ENCODE results near the gene FKBP8.
A peak's percentile ranks its signal among the peaks of the same experiment; 100 is the strongest.
"Not testable (repeated sequence)": the region's sequence is repeated elsewhere in the genome, so short reads cannot be mapped to it uniquely, and the experiment has no call there.

Gene FKBP8

DNA sequence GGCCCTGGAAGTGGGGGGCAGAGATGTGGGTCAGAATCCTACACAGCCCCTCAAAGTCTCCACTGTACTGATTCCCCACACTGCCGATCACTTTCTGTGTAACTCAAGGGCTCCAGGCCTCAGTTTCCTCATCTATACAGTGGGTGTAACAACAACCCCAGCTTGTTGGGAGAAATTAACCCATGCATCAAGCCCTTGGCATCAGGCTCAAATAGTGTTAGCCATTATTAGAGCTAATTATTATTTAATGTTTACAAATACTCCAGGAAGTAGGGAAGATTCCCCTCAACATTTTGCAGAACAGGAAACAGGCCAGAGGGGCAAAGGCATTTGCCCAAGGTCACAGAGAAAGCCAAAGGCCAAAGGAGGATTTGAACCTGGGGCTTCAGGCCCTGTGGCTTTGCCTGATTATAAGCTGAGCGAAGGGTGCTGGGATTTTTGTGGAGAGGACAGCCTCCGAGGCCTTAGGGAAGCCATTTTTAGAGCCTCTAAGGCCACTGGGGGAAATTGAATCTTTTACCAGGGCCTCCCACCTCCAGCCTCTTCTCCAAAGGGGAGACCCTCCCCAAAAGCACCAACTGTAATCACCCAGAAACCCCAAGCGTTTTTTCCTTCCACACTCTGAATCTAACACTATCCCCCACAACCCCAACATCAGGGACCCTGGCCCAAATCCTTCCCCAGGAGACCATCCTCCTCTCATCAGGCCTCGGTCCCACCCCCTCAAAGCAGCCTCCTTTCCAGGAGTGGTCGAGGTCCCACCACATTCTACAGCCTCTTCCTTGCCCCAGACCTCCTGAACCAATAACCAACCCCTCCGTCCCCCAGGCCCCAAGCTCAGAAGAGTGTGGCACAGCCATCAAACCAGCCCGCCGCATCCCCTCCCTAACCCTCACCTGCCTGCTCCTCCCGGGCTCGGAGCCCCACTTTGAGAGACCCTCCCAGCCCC is 1.1 kb downstream of the FKBP8 start:
- TF ChIP-seq, protein P1, sequence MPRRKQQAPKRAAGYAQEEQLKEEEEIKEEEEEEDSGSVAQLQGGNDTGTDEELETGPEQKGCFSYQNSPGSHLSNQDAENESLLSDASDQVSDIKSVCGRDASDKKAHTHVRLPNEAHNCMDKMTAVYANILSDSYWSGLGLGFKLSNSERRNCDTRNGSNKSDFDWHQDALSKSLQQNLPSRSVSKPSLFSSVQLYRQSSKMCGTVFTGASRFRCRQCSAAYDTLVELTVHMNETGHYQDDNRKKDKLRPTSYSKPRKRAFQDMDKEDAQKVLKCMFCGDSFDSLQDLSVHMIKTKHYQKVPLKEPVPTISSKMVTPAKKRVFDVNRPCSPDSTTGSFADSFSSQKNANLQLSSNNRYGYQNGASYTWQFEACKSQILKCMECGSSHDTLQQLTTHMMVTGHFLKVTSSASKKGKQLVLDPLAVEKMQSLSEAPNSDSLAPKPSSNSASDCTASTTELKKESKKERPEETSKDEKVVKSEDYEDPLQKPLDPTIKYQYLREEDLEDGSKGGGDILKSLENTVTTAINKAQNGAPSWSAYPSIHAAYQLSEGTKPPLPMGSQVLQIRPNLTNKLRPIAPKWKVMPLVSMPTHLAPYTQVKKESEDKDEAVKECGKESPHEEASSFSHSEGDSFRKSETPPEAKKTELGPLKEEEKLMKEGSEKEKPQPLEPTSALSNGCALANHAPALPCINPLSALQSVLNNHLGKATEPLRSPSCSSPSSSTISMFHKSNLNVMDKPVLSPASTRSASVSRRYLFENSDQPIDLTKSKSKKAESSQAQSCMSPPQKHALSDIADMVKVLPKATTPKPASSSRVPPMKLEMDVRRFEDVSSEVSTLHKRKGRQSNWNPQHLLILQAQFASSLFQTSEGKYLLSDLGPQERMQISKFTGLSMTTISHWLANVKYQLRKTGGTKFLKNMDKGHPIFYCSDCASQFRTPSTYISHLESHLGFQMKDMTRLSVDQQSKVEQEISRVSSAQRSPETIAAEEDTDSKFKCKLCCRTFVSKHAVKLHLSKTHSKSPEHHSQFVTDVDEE (CRISPR knock-in tag; IDR thresholded peaks at IDR 0.05) = no peak
- no peak for TF ChIP-seq ZNF70 (CRISPR knock-in tag; IDR thresholded peaks at IDR 0.05)
- peak; percentile 15 for ATAC-seq

DNA sequence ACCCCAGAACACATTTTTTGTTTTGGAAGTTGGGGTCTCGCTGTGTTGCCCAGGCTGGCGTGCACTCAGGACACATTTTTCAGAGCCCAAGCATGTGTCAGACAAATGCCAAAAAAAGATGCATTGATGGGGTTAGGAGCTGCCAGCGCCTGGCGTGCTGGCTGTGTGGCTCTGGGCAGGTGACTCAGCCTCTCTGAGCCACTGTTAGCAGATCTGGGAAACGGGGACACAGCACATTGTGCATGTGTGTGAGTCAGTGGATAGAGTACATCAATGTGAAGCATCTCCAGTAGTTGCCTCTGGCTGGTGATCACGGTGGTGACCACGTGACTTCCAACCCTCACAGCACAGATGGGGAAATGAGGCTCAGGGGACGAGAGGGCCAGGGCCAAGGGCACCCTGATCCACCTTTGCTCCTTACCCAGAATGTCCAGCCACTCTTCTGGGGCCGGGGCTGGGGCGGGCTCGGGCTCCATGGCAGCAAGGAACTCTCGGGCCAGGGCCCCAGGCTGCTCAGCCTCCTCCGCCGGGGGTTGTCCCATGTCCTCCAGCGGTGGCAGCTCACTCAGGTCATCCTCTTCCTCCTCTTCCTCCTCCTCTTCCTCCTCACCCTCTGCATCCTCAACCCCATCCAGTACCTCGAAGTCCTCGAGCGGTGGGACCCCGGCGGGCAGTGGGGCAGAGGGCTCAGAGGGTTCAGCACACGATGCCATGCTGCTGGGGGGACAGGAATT is 1.9 kb downstream of the FKBP8 start:
- ATAC-seq = no peak

DNA sequence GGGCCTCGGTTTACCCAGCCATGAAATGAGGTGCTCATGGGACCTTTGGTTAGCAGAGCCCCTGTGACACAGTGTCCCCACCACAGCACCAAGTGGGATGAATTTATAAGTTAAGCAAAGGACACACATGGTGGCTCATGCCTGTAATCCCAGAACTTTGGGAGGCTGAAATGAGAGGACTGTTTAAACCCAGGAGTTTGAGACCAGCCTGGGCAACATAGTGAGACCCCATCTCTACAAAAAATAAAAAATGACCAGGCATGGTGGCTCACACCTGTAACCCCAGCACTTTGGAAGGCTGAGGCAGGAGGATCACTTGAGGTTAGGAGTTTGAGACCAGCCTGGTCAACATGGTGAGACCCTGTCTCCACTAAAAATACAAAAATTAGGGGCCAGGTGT is 3.2 kb downstream of the FKBP8 start:
- ATAC-seq = not testable (repeated sequence)

More for the DNA sequence above, 1.9 kb downstream of the FKBP8 start:
- TF ChIP-seq, protein P2, sequence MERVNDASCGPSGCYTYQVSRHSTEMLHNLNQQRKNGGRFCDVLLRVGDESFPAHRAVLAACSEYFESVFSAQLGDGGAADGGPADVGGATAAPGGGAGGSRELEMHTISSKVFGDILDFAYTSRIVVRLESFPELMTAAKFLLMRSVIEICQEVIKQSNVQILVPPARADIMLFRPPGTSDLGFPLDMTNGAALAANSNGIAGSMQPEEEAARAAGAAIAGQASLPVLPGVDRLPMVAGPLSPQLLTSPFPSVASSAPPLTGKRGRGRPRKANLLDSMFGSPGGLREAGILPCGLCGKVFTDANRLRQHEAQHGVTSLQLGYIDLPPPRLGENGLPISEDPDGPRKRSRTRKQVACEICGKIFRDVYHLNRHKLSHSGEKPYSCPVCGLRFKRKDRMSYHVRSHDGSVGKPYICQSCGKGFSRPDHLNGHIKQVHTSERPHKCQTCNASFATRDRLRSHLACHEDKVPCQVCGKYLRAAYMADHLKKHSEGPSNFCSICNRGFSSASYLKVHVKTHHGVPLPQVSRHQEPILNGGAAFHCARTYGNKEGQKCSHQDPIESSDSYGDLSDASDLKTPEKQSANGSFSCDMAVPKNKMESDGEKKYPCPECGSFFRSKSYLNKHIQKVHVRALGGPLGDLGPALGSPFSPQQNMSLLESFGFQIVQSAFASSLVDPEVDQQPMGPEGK (CRISPR knock-in tag; IDR thresholded peaks at IDR 0.05; ENCODE audit: borderline replicate concordance) = no peak
- TF ChIP-seq SNAI2 (CRISPR knock-in tag; IDR thresholded peaks at IDR 0.05) = no peak
- TF ChIP-seq ARNTL (CRISPR knock-in tag; IDR thresholded peaks at IDR 0.05; ENCODE audit: borderline replicate concordance, low read depth) = no peak
- no peak for TF ChIP-seq PPARA (CRISPR knock-in tag; IDR thresholded peaks at IDR 0.05; ENCODE audit: borderline replicate concordance)
- TF ChIP-seq ZNF8 (CRISPR knock-in tag; IDR thresholded peaks at IDR 0.05) = no peak

DNA sequence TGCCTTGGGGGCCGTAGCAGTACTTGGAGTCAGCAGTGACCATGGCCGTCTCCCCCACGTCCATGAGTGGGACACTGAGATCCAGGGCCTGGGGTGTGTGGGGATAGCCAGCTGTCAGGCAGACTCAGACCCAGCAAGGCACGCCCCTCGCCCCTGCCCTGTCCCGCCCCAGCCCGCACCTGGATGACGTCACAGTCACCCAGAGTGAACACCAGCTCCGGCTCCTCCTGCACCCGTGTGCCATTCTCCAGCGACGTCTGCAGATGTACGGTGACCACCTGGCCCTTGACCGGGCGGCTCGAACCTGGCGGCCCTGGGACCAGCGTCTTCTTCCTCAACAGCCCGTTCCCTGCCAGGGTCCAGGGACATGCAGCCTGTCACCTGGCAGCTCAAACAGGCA is 4.0 kb downstream of the FKBP8 start:
- TF ChIP-seq GLIS3 (CRISPR knock-in tag; IDR thresholded peaks at IDR 0.05) (no peak), ZNF70 (CRISPR knock-in tag; IDR thresholded peaks at IDR 0.05) (no peak), SNAI2 (CRISPR knock-in tag; IDR thresholded peaks at IDR 0.05) (no peak), PPARA (CRISPR knock-in tag; IDR thresholded peaks at IDR 0.05; ENCODE audit: borderline replicate concordance) (no peak), TOX (CRISPR knock-in tag; IDR thresholded peaks at IDR 0.05; ENCODE audit: borderline replicate concordance) (no peak), OSR1 (CRISPR knock-in tag; IDR thresholded peaks at IDR 0.05) (no peak), CSDC2 (CRISPR knock-in tag; IDR thresholded peaks at IDR 0.05) (no peak), TCF4 (CRISPR knock-in tag; IDR thresholded peaks at IDR 0.05; ENCODE audit: borderline replicate concordance) (no peak), BACH2 (CRISPR knock-in tag; IDR thresholded peaks at IDR 0.05; ENCODE audit: borderline replicate concordance) (no peak), ZNF8 (CRISPR knock-in tag; IDR thresholded peaks at IDR 0.05) (no peak), ZFP3 (CRISPR knock-in tag; IDR thresholded peaks at IDR 0.05) (no peak), ZFP30 (CRISPR knock-in tag; IDR thresholded peaks at IDR 0.05) (no peak)
- TF ChIP-seq, protein P3, sequence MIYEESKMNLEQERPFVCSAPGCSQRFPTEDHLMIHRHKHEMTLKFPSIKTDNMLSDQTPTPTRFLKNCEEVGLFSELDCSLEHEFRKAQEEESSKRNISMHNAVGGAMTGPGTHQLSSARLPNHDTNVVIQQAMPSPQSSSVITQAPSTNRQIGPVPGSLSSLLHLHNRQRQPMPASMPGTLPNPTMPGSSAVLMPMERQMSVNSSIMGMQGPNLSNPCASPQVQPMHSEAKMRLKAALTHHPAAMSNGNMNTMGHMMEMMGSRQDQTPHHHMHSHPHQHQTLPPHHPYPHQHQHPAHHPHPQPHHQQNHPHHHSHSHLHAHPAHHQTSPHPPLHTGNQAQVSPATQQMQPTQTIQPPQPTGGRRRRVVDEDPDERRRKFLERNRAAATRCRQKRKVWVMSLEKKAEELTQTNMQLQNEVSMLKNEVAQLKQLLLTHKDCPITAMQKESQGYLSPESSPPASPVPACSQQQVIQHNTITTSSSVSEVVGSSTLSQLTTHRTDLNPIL (CRISPR knock-in tag; IDR thresholded peaks at IDR 0.05; ENCODE audit: low read depth) = no peak
- ATAC-seq = no peak

DNA sequence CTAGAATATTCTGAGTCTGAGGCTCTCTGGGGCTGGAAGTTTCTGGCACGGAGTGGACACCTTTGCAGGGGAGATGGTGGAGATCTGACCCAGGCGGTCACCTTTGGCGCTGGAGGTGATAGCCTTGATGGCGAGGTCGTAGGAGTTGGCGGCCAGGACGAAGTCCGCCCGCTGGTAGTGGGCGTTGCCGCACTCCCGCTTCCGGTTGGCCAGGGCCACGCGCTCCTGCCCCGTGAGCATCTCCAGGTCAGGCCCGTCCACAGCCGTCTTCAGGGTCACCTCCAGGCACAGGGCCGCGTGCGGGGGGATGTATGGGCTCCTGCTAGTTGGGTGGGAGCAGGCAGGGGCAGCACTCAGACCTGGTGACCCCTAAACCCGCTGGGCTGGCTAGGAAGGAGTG is 5.3 kb downstream of the FKBP8 start:
- TF ChIP-seq CSDC2 (CRISPR knock-in tag; IDR thresholded peaks at IDR 0.05) (no peak), ZNF565 (CRISPR knock-in tag; conservative IDR thresholded peaks at IDR 0.05; ENCODE audit: low read depth) (no peak), RARB (CRISPR knock-in tag; IDR thresholded peaks at IDR 0.05) (no peak), ZFP30 (CRISPR knock-in tag; IDR thresholded peaks at IDR 0.05) (no peak), TCF4 (CRISPR knock-in tag; IDR thresholded peaks at IDR 0.05; ENCODE audit: borderline replicate concordance) (no peak), SNAI2 (CRISPR knock-in tag; IDR thresholded peaks at IDR 0.05) (no peak), ARNTL (CRISPR knock-in tag; IDR thresholded peaks at IDR 0.05; ENCODE audit: borderline replicate concordance, low read depth) (no peak)
- TF ChIP-seq, protein P2 (CRISPR knock-in tag; IDR thresholded peaks at IDR 0.05; ENCODE audit: borderline replicate concordance) = no peak
- TF ChIP-seq, protein P4, sequence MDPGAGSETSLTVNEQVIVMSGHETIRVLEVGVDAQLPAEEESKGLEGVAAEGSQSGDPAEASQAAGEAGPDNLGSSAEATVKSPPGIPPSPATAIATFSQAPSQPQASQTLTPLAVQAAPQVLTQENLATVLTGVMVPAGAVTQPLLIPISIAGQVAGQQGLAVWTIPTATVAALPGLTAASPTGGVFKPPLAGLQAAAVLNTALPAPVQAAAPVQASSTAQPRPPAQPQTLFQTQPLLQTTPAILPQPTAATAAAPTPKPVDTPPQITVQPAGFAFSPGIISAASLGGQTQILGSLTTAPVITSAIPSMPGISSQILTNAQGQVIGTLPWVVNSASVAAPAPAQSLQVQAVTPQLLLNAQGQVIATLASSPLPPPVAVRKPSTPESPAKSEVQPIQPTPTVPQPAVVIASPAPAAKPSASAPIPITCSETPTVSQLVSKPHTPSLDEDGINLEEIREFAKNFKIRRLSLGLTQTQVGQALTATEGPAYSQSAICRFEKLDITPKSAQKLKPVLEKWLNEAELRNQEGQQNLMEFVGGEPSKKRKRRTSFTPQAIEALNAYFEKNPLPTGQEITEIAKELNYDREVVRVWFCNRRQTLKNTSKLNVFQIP (CRISPR knock-in tag; IDR thresholded peaks at IDR 0.05; ENCODE audit: borderline replicate concordance, low read depth) = no peak
- no peak for ATAC-seq
